GM20431 (cell line): ENCODE results near the gene CLDN11.

Source experiments
- in situ Hi-C: fragments of 300-500 bp; cut with MseI, MboI; formaldehyde crosslinking; loops from one replicate; pipeline ENCODE4 v1.15.0; 2020; ENCODE audit warnings: low sequenced_read_pairs; ENCODE audit not compliant: unreplicated experiment

CLDN11 gene

DNA sequence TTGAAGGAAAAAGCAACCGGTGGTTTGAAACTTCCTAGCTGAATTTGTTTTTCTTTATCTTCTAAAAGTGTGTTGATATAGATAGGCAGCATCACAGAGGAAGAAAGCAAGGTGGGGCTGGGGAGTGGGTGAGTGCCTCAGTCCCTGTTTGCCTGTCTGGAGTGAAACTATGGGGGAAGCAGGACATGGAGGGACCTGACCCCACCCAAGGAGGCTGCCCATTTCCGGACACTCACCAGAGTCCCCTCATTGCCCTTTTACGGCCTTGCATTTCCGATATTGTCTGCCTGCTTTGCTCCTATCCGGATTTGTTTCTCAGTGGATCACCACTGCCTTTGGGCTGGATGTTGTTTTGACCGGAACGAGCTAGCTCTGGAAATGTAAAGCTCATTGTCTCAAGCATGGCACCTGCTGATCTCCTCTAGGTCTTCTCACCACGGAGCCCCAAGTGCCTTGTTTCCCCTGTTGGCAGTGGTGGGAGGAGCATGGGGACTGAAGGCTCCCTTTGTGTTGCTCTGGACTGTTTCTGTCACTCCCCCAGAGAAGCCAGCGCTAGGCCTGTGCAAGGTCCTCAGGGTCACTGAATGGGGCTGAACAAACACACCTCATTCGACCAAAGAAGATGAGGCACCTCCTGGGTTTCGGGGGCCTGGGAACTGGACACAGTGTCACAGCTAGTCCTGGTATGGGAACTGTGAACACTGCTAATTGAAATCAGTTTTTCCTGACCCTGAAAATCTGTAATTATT is 7.0 kb downstream of the CLDN11 start:
- in situ Hi-C loops: no loop called here

- in situ Hi-C loops: no loop called here
These were observed 7.7 kb downstream of the CLDN11 start for GRCh38 chr3:170426240-170426797.

DNA sequence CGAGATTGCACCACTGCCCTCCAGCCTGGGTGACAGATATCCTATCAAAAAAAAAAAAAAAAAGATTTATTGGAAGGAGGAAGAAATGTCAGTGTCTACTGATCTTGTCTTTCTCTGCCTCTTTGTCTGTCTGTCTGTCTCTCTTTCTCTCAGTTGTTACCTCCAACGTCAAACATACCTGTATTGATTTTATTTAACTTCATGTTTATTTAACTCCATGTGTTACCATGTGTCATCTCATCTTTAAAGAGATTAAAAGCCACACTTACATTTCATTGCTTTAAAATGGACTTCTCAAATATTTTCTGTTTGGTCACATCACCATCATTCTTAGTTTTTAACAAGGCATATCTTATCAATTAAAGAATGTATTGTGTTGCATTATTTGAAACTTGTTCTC is 9.4 kb downstream of the CLDN11 start:
- in situ Hi-C loops: no loop called here

DNA sequence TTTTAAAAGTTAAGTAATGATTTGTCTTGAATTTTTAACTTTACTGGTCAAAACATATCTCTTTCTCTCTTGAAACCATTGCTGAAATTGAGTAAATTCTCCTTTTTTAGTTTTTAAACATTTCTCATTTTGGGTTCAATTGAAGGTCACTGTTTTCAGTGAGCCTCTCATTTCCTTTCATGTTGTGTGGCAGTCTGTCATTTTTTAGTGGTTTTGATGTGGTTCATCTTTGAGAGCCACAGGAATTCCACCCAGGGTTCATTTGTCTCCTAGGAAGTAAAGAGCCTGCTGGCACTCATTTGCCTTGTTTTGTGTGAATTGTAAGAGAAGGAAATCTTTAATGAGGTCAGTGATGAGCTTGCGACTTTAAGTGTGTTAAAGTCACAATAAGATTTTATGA is 10.4 kb downstream of the CLDN11 start:
- in situ Hi-C loops: no loop called here

DNA sequence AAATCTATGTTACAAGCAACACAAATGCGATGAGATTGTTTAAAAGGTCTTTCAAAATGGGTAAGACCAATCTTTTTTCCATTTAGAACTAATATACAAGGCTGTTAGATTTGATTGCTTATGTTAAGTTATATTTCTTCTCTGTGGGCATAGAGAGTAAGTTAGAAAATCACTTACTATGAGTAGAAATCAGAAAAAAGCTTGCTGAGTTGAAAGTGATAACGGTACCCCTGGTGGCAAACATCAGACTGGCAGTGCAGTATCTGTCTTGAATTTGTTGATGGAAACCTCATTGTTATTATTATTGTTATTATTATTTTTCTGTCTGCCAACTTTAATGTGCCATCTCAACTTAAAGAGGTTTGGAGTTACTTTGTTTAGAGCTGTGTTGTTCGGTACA is 12.4 kb downstream of the CLDN11 start:
- in situ Hi-C loops: no loop called here

GRCh38 chr3:170432416-170432815 is 13.7 kb downstream of the CLDN11 start:
- in situ Hi-C loops: no loop called here

DNA sequence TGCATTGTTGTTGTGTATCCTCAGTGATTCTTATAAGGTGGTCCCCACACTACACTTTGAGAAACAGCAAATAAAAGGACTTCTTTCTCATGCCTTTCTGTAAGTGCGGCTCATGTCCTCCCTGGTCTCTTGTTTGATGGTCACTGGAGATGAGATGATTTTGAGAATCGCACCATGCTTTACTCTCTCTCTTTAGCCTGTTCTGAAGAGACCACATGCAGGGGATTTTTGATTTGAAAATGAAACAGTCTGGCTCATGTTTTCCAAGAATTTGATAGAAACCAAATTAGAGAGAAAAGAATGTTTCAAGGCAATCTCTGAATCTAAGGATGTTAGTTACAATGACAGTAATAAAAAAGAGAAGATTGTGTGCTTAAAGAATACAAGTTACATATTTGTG is 18.0 kb downstream of the CLDN11 start:
- in situ Hi-C loops: no loop called here

DNA sequence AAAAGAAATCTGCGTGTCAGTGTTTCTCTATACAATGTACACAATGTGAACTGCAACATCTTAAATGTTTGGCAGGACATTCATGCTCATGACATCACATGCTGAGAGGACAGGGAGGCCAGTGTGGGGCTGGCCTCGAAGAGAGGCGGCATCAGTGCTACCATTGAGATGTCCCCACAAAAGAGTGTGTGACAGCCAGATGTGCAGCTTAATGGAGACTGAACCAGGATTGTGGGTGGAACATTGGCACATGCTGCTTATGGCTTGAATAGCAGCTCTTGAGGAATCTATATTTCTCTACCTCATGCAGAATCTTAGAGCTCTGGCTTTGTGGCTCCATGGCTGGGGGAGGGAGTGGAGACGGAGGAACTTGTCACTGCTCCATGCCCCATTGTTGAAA is 18.5 kb downstream of the CLDN11 start:
- in situ Hi-C loops: no loop called here

DNA sequence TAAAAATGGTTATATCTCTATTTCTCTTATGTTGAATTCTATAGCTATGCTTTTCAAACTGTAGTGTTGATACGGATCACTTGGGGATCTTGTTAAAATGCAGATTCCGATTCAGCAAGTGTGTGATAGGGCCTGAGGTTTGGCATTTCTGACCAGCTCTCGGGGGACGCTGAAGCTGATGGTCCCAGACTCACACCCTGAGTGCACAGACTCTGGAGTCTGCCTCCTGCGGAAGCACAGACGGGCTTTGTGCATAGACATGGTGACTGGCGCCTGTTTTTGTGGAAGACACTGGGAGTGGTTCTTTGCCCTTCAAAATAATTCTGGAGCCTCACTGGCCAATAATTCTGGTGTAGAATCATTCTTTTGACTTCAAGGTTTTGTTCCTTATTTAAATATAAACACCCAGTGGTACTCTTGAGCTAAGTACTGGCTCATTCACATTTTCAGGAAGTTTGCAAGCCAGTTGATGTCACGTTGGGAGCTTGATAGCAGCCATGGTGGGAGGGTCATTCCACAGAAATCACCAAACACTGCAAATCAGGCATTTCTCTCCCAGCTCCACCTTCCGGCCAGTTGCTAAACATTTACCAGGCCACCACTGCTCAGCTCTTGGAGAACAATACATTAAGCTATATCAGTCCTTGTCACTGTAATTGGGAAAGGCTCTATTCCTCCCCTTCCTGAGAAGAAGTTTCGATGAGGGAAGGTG is 19.2 kb downstream of the CLDN11 start:
- in situ Hi-C loops: no loop called here

DNA sequence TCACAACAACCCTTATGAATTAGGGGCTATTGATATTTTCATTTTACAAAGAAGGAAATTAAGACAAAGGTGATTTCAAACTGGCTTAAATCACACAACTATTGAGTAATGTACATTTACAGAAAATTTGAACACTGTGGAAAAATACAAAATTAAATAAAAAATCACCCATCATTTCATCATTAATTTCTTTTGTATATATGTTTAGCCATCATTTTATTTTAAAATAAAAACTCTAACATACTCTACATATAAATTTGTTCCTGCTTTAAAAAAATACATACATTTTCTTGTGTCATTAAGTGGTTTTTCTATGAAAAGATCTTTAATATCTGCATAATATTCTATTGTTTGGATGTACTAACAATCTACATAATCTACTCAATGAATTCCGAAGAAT is 20.2 kb downstream of the CLDN11 start:
- in situ Hi-C loops: no loop called here

DNA sequence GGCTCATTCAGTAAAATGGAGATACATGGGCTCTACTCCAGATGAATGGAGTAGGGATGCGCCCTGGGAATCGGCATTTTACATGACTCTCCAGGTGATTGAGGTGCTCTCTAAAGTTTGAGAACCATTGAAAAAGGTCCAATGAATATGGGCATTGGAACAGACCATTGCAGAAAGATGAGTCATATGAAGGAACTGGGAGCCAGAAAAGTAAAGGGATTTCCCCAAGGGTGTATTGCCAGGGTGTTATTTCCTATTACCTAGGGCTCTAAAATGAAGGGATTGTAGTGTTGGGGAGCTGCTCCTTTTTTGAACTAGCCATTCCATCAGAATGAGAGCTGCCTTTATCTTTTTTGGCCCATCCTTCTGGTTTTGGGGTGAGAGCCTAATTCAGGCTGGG is 21.7 kb downstream of the CLDN11 start:
- in situ Hi-C loops: no loop called here

DNA sequence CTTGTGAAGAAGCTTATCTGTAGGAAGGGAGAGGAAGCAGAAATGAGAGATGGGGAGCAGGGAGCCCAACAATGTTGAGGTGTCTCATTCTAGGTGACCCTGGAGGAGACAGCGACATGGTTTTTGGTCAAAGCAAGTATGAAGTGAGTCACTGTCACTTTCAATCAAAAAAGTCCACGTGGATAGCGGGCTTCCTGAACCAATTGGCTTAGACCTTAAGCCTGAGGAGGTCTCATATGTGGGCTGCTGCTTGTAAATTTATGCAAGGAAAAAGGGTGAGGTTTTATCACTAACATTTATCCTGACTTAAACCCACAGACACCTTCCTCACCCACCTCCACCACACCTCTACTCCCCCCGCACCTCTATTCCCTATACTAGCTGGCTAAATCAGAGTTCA is 22.7 kb downstream of the CLDN11 start:
- in situ Hi-C loops: no loop called here

GRCh38 chr3:170442947-170443346 is 24.3 kb downstream of the CLDN11 start:
- in situ Hi-C loops: no loop called here

GRCh38 chr3:170443457-170443856 is 24.8 kb downstream of the CLDN11 start:
- in situ Hi-C loops: no loop called here

DNA sequence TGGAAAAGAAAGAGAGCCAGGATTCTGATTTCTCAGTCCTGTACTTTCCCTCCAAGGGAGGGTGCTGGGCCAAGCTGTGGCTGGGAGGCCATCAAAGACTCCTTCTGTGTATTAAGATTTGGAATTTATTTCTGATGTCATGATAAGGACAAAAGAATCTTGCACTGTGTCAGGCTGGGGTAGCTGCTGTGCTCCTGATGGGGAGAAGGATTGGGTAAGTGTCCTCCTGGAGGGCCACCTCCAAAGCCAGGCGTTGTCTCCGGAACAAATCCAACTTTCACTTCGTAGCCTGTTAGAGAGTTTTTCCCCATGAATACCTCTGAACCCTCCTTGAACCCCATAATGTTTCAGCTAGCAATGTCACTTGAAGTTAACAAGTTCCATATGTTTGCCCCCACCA is 29.9 kb downstream of the CLDN11 start:
- in situ Hi-C loops: no loop called here

DNA sequence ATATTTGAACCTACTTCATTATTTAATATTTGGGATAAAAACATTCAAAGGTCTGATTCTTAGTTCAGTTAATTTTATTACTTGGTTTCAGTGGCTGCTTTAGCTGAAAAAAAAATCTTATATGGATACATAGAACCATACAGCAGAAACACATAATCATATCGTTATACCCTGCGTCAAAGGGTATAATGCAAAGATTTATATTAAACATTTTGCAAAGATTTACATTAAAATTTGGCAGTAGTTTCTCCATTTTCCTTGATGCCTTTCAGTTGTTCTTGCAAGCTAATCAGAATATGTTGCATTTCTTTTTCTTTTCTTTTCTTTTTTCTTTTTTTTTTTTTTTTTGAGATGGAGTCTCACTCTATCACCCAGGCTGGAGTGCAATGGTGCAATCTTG is 31.4 kb downstream of the CLDN11 start:
- in situ Hi-C loops: no loop called here

- in situ Hi-C loops: no loop called here
These were observed 35.8 kb downstream of the CLDN11 start for GRCh38 chr3:170454509-170454908.

DNA sequence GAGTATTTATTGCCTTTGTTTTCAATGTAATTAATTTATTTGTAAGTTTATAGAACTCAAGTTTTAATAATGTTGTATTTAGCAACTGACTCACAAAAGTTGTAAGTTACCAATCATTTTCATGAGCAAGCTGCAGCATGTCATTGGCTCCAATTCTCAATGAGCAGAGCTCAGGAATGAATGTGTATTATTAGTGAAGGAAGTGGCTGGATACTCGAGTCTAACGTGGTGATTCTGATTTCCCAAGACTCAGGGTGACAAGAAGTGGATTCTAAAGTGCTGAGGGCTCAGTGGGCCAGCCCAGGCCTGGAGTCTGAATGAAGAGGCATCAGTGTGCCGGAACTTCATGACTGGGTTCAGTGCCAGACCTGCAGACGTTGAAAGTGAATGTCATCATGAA is 39.6 kb downstream of the CLDN11 start:
- in situ Hi-C loops: no loop called here

- in situ Hi-C loops: no loop called here
These were observed 44.3 kb downstream of the CLDN11 start for GRCh38 chr3:170463011-170463410.

- in situ Hi-C loops: no loop called here
These were observed 47.3 kb downstream of the CLDN11 start for GRCh38 chr3:170465955-170466354.

GRCh38 chr3:170467007-170467406 is 48.3 kb downstream of the CLDN11 start:
- in situ Hi-C loops: no loop called here
